Mesenchymal stem cell (in vitro differentiated cells and primary cell): ENCODE measurements around the gene GPR89B.
"Not testable (repeated sequence)": the region's sequence is repeated elsewhere in the genome, so short reads cannot be mapped to it uniquely, and the experiment has no call there.

ENCODE experiments used
- DNase-seq: peaks from one replicate; pipeline ENCODE4 v3.0.0-alpha.2; 2013
- H2AFZ ChIP-seq: one replicate; pipeline ENCODE4 v1.6.1; 2013; ENCODE audit warnings: low read depth, mild to moderate bottlenecking, control low read depth, inconsistent platforms, low read length, moderate library complexity
- H2AK5ac ChIP-seq: 2 replicates; pipeline ENCODE4 v1.6.1; 2013; ENCODE audit warnings: low read length, moderate library complexity, mild to moderate bottlenecking, inconsistent platforms; ENCODE audit not compliant: severe bottlenecking
- H2BK120ac ChIP-seq: one replicate; pipeline ENCODE4 v1.6.1; 2013; ENCODE audit warnings: low read depth, mild to moderate bottlenecking, inconsistent platforms, low read length, moderate library complexity
- H2BK12ac ChIP-seq, 2 experiments: one replicate each; pipeline ENCODE4 v1.6.1; 2013; ENCODE audit warnings: inconsistent platforms in 2 of 2, low read length in 2 of 2, mild to moderate bottlenecking in 2 of 2, moderate library complexity in 2 of 2, control low read depth in 1 of 2
- H2BK15ac ChIP-seq: one replicate; pipeline ENCODE4 v1.6.1; 2013; ENCODE audit warnings: mild to moderate bottlenecking, low read depth, inconsistent platforms; ENCODE audit not compliant: poor library complexity, severe bottlenecking
- H2BK5ac ChIP-seq: 2 replicates; pipeline ENCODE4 v1.6.1; 2013; ENCODE audit warnings: low read depth, mild to moderate bottlenecking, low read length, control low read depth, inconsistent platforms; ENCODE audit not compliant: poor library complexity, severe bottlenecking
- H3K14ac ChIP-seq, 2 experiments: one replicate each; pipeline ENCODE4 v1.6.1; 2013; ENCODE audit warnings: inconsistent platforms in 2 of 2, low read length in 2 of 2, control low read depth in 1 of 2, mild to moderate bottlenecking in 1 of 2, moderate library complexity in 1 of 2
- H3K18ac ChIP-seq, 2 experiments: one replicate each; pipeline ENCODE4 v1.6.1; 2013; ENCODE audit warnings: inconsistent platforms in 2 of 2, low read length in 2 of 2, control low read depth in 1 of 2, low read depth in 1 of 2, mild to moderate bottlenecking in 1 of 2
- H3K23ac ChIP-seq, 2 experiments: one replicate each; pipeline ENCODE4 v1.6.1; 2013; ENCODE audit warnings: inconsistent platforms in 2 of 2, low read length in 2 of 2, mild to moderate bottlenecking in 2 of 2, moderate library complexity in 2 of 2, control low read depth in 1 of 2
- H3K27ac ChIP-seq: 2 replicates; pipeline ENCODE4 v1.5.1; 2013; ENCODE audit warnings: mild to moderate bottlenecking, moderate library complexity, low read length, control low read depth, inconsistent platforms; ENCODE audit not compliant: poor library complexity, severe bottlenecking
- H3K27me3 ChIP-seq, 2 experiments: 2 replicates each; pipeline versions ENCODE4 v1.6.1 to v1.7.0; 2013; ENCODE audit warnings: low read length in 2 of 2, mild to moderate bottlenecking in 2 of 2, moderate library complexity in 2 of 2, control low read depth in 1 of 2, inconsistent platforms in 1 of 2; ENCODE audit not compliant: control insufficient read depth in 1 of 2, insufficient read depth in 1 of 2
- H3K36me3 ChIP-seq, 2 experiments: 2 replicates each; pipeline versions ENCODE4 v1.6.1 to v1.7.0; 2013; ENCODE audit warnings: low read length in 2 of 2, control low read depth in 1 of 2, inconsistent platforms in 1 of 2, low read depth in 1 of 2, mild to moderate bottlenecking in 1 of 2; ENCODE audit not compliant: insufficient read depth in 2 of 2, control insufficient read depth in 1 of 2
- H3K4ac ChIP-seq, 2 experiments: one replicate each; pipeline ENCODE4 v1.6.1; 2013; ENCODE audit warnings: inconsistent platforms in 2 of 2, low read length in 2 of 2, mild to moderate bottlenecking in 2 of 2, moderate library complexity in 2 of 2, control low read depth in 1 of 2, low read depth in 1 of 2
- H3K4me1 ChIP-seq: 2 replicates; pipeline ENCODE4 v1.6.1; 2013; ENCODE audit warnings: low read depth, low read length, control low read depth; ENCODE audit not compliant: control insufficient read depth, insufficient read depth
- H3K4me2 ChIP-seq: 2 replicates; pipeline ENCODE4 v1.6.1; 2013; ENCODE audit warnings: low read length, mild to moderate bottlenecking, inconsistent platforms; ENCODE audit not compliant: poor library complexity, severe bottlenecking
- H3K4me3 ChIP-seq, 2 experiments: 2 replicates each; pipeline versions ENCODE4 v1.5.1 to v1.7.0; 2013; ENCODE audit warnings: low read length in 2 of 2, mild to moderate bottlenecking in 2 of 2, control low read depth in 1 of 2, low read depth in 1 of 2; ENCODE audit not compliant: insufficient read depth in 1 of 2
- H3K79me1 ChIP-seq: replicated peaks from 2 replicates; pipeline ENCODE4 v1.6.1; 2013; ENCODE audit warnings: mild to moderate bottlenecking, control low read depth, low read length, inconsistent platforms; ENCODE audit not compliant: poor library complexity, severe bottlenecking
- H3K9ac ChIP-seq: 2 replicates; pipeline ENCODE4 v1.7.0; 2013; ENCODE audit warnings: mild to moderate bottlenecking, low read length, moderate library complexity
- H3K9me3 ChIP-seq: 2 replicates; pipeline ENCODE4 v1.7.0; 2013; ENCODE audit warnings: mild to moderate bottlenecking, low read length; ENCODE audit not compliant: control insufficient read depth
- H4K8ac ChIP-seq: one replicate; pipeline ENCODE4 v1.6.1; 2013; ENCODE audit warnings: inconsistent platforms, mild to moderate bottlenecking, low read length, moderate library complexity
- H4K91ac ChIP-seq: one replicate; pipeline ENCODE4 v1.6.1; 2013; ENCODE audit warnings: mild to moderate bottlenecking, low read length, inconsistent platforms
- WGBS: methylation state at CpG from one replicate; pipeline ENCODE4 v1.1.7; 2013; ENCODE audit warnings: mixed read lengths; 5-methylcytosine and 5-hydroxymethylcytosine counted together

The GPR89B gene

DNA sequence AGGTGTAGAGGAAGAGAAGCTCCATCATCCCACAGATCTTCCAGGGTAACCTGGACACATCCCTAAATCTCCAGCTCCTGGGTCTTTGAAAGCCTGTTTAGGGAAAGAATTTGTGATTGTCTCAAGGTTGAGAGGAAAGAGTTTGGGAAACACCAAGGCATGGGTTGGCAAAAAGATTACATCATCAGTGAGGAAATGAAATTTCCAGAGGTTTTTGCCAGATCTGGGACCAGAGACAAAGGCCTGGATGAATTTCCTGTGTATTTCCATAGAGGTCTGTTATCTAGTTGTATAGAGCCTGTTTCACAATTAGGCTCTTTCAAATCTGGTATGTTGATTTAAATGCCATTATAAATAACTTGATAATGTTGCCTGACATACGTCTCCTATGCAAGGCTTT, 82.3 kb downstream of the GPR89B start:
- peaks cover 23 to 24% of the 10 kb centered on the region in 2 experiments for H3K27me3 ChIP-seq
- H2AFZ ChIP-seq: no peak overlapping the region
- no peak overlapping the region for H4K91ac ChIP-seq
- no peak overlapping the region for H2BK12ac ChIP-seq
- H3K9me3 ChIP-seq: no peaks in the 10 kb centered on the region
- no peak overlapping the region for H2BK15ac ChIP-seq
- H3K36me3 ChIP-seq: no peaks in the 10 kb centered on the region
- H4K8ac ChIP-seq: no peak overlapping the region
- no peak overlapping the region for H3K23ac ChIP-seq
- H2BK5ac ChIP-seq: no peak overlapping the region
- DNase-seq: no peak
- no peak overlapping the region for H3K4ac ChIP-seq
- no peak overlapping the region for H3K18ac ChIP-seq
- no peak overlapping the region for H3K9ac ChIP-seq
- no peaks in the 10 kb centered on the region for H3K4me1 ChIP-seq
- no peak overlapping the region for H2BK120ac ChIP-seq
- H3K4me2 ChIP-seq: no peak overlapping the region
- no peak overlapping the region for H2AK5ac ChIP-seq
- 81% methylated on average over 1 of the region's 1 CpG for WGBS
- no peak overlapping the region for H3K27ac ChIP-seq
- no peak overlapping the region for H3K4me3 ChIP-seq
- H3K79me1 ChIP-seq: no peaks in the 10 kb centered on the region
- no peak overlapping the region for H3K14ac ChIP-seq

DNA sequence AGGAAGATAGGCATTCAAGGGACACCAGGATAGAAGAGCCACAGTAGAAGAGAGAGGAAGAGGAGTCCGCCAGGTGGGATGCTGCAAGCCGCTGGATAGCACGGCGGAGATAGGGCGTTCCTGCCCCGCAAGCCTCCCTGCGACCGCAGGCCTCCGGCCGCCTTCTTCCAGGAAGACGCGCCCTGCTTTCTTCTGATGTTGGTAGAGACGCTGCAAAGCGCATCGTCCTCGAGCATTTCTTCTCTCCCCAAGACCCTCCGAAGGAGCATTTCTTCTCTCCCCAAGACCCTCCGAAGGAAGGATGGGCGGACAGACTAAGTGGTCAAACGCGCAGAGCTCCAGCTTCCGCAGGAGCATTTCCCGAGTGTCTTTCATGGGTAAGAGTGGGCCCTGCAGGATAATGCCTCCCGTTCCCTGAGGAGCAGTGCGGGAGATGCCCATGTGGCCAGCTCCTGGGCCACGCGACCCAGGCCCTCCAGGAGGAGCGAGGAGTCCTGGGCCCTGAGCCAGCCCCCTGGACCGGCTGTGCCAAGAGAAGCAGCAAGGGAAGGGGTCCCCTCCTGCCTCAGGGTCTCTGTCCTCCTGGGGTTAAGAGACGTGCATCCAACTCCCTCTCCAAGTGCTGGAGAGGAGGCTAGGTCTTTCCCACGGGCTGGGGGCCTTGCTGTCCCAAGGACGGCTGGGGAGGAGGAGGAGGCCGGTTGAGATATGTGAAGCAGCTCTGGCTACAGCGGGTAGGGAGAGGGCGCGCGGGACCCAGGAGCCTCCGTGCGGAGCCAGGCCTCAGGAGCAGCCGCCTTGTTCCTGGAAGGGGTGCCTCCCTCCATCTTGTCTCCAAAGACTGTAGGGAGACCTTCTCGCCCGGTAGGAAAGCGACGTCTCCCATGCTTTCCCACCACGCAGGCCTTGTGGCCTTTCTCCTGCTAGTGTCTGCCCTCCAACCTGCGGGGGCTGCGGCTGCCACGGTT, 85.2 kb downstream of the GPR89B start:
- Histone ChIP-seq H3K23ac (peak overlapping the region in 1 of 2 experiments; percentile 9), H3K27me3 (peaks cover 23 to 24% of the 10 kb centered on the region in 2 experiments)
- not testable (repeated sequence) for H3K14ac ChIP-seq, H3K9me3 ChIP-seq, H3K79me1 ChIP-seq, H3K4me3 ChIP-seq, H3K27ac ChIP-seq, DNase-seq, H2BK120ac ChIP-seq, H4K8ac ChIP-seq, H2BK5ac ChIP-seq, H2BK15ac ChIP-seq, H3K18ac ChIP-seq, H2BK12ac ChIP-seq, H3K4ac ChIP-seq, H4K91ac ChIP-seq, H3K36me3 ChIP-seq, H3K4me2 ChIP-seq, H3K9ac ChIP-seq, H3K4me1 ChIP-seq, H2AK5ac ChIP-seq, H2AFZ ChIP-seq
- 31% methylated on average over 29 of the region's 48 CpGs for WGBS

DNA sequence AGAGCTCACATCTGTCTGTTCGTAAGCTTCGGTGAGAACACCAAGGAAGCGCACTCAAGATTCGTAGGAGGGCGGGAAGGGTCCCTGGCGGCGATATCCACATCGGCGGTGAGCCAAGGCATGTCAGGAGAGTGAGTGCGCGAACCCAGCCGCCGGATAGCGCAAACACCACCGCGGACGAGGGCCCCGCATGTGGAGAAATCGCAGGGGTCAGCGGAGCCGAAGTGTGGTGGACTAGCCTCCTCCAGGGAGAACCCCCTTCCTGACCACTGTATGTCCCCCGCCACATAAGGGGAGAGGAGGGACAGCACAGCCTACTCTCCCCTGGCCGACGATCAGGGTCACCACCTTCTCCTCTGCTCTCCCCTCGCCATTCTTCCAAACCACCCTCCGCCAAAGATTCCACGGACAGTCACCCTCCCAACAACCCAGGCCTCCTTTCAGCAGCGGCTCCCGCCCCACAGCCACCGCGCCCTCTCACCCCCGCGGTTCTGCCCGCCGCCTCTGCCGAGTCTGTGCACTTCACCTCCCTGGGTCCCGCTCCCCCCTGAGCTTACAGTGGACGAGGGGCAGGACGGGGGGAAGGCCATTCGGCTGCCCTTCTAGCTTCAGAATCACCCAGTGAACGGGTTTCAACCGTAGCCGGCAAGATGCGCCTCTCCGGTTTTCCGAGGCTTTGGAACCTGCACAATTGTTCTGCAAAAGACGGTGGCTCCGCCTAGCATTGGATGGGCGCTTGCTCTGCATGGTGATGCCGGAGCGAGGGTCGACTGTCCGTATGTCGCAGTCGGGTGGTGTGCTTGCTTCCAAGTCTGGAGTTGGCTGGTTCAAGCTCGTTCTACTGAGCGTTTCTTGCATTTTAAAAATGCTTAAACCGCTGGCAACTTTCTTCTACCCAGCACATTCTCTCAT, 86.3 kb downstream of the GPR89B start:
- H4K8ac ChIP-seq, H3K23ac ChIP-seq, H3K4ac ChIP-seq, H3K9me3 ChIP-seq, H3K18ac ChIP-seq, H3K27ac ChIP-seq, H3K36me3 ChIP-seq, H3K14ac ChIP-seq, H2BK15ac ChIP-seq, H2AK5ac ChIP-seq, H2BK12ac ChIP-seq, H4K91ac ChIP-seq, H2AFZ ChIP-seq, H3K9ac ChIP-seq, H2BK5ac ChIP-seq, H3K4me1 ChIP-seq, H2BK120ac ChIP-seq, H3K79me1 ChIP-seq, DNase-seq: not testable (repeated sequence)
- peak overlapping the region; percentile 47 for H3K4me2 ChIP-seq
- H3K4me3 ChIP-seq: peak overlapping the region in 1 of 2 experiments; percentile 53
- under 1% methylated on average over 12 of the region's 58 CpGs for WGBS
- peaks cover 23 to 24% of the 10 kb centered on the region in 2 experiments for H3K27me3 ChIP-seq

DNA sequence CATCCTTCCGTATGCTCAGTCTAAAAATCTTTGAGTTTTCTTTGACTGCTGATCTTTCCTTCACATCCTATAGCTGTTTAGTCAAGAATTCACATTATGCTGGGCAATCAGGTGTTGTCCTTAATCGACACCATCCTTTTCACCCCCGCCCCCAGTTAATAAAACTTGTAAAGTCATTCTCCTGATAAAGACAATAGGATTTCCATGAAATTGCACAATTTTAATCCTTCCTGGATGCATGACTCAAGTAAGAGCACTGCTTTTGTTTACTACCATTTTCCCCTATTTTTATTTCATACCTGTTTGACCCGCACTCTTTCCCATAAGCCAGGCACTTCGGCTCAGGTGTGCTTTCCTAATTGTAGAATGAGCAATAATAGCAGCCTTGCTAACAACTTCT, 96.7 kb downstream of the GPR89B start:
- not testable (repeated sequence) for H2AK5ac ChIP-seq, H3K36me3 ChIP-seq, H3K18ac ChIP-seq, H3K79me1 ChIP-seq, H3K9ac ChIP-seq, H3K14ac ChIP-seq, H3K9me3 ChIP-seq, H2BK120ac ChIP-seq, H3K4me3 ChIP-seq, H3K4me2 ChIP-seq, H2BK5ac ChIP-seq, H3K27me3 ChIP-seq, H3K4me1 ChIP-seq, H3K23ac ChIP-seq, H3K27ac ChIP-seq, H2AFZ ChIP-seq, H4K8ac ChIP-seq, H4K91ac ChIP-seq, H2BK12ac ChIP-seq, DNase-seq, H3K4ac ChIP-seq, H2BK15ac ChIP-seq
- WGBS: 83% methylated on average over 3 of the region's 5 CpGs
